Activated T-helper 1 cell treated with Interleukin-2 at 50 U/mL for 16 hours (primary cell): ENCODE results near the gene SPINDOC.
A peak's percentile ranks its signal among the peaks of the same experiment; 100 is the strongest.
"Not testable (repeated sequence)": the region's sequence is repeated elsewhere in the genome, so short reads cannot be mapped to it uniquely, and the experiment has no call there.

Source experiments
- DNase-seq: peaks from one replicate; pipeline ENCODE4 v3.0.0-alpha.2; 2020; ENCODE audit warnings: low read depth

SPINDOC gene

DNA sequence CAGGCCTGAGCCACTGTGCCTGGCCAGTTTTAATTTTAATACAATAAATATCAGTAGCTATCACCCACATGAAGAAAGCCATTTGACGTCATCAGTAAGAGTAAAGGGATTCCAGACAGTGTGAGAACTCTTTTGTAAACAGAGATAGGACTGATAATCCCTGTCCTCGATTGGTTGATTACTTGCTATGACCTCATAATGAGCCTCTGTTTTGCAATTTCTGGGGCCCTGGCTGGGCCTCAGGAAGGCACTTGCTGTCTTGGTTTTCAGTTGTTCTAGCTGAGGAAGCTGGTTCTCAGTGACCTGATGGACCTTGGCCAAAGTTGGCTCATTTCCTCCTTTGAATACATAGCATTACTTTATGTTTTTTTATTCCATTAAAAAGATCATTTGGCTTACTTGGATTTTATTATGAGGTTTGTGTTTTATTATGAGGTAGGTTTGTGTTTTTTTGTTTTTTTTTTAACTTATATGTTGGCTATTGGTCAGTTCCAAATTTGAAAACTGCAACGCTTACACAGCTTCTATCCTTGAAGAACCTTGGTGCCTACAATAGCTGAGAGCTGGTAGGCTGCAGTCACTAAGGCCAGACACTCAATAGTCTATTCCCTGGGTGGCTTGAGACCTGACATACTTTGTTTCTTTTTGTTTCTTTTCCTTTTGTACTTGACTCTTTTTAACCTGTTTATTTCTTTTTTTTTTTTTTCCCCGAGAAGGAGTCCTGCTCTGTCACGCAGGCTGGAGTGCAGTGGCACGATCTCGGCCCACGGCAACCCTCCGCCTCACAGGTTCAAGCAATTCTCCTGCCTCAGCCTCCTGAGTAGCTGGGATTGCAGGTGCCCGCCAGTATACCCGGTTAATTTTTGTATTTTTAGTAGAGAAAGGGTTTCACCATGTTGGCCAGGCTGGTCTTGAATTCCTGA is 45.6 kb downstream of the SPINDOC start:
- no peak for DNase-seq

DNA sequence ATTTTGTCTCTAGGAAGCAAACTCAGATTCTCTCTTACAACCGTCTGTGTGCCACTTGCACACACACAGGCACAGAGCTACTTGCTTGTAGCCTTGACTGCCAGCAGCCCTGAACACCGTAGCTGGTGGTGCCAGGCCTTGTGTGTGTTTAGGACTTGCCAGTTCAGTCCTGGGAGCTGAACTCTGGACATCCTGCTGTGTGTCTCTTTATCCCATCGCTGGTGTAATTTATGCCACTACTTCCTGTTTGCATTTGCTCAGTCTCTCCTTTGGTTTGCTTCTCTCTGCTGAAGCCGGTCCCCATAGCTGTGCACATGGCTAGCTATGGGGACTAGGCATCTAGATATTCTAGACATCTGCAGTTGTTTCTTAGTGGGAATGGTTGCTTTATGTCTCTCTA is 49.7 kb downstream of the SPINDOC start:
- DNase-seq, result no peak

DNA sequence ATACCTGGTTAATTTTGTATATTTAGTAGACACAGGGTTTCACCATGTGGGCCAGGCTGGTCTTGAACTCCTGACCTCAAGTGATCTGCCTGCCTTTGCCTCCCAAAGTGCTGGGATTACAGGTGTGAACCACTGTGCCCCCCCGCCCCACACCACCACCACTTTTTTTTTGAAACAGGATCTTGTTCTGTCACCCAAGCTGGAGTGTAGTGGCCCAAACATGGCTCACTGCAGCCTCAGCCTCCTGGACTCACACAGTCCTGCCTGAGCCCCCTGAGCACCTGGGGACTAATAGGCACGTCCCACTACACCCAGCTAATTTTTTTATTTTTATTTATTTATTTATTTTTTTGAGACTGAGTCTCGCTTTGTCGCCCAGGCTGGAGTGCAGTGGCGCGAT is 50.4 kb downstream of the SPINDOC start:
- not testable (repeated sequence) for DNase-seq

DNA sequence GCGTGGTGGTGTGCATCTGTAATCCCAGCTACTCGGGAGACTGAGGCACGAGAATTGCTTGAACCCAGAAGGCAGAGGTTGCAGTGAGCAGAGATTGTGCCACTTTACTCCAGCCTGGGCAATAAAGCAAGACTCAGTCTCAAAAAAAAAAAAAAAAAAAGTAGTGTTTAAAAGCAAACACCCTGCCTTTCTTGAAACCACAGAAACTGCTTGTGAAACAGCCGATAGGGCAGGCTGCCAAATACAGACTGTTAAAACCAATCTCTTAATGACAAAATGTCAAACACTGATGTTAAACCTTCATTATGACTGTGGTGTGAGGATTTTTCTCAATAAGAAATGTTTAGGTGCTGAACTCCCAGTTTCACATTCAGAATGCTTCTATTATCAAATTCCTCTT is 53.0 kb downstream of the SPINDOC start:
- DNase-seq, result peak; percentile 53

DNA sequence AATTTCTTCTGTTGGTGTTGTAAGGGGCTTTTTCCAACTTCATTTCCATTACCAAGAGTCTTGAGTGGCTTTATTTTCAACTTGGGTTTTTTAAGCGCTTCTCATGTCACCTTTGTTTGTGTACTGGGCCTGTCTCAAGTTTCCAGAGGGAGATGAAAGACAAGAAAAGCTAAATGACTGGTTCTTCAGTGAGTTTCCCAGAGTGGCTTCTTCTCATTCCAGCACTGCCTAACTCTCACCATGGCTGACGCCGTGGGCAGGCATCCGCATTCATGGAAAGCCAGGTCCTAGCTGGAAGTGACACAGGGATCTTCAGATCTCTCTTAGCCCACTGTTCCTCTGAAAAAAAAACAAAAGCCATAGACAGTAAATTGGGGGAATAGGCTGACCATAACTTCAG is 54.3 kb downstream of the SPINDOC start:
- DNase-seq, result no peak

DNA sequence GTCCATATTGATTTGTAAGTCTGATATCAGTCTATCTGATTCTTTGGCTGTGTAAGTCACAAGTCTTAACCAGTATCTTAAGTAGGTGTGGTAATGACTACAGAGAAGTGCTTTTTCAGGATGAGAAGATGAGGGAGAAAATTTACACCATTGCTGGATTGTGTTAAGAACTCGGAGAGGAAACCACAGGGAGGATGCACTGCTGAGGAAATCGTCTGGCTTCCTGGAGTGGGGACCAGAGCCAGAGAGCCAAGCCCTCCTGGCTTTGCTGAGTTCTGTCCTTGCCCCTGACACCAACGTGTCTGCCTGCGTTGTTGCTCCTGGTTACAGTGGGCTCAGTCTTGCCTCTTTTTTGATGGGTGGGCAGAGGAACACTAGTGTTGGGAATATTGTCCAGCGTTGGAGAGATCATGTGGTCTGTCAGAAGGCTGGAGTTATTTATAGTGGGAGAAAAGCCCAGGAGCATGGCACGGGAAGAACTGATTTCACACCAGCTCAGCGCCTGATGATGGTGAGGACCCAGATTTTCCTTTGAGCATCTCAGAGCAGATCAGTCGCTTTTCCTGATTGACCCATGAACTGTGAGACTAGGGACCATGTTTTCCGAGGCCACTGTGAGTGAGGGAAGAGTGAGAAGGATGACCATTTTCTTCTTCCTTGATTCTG is 55.3 kb downstream of the SPINDOC start:
- DNase-seq, result no peak

DNA sequence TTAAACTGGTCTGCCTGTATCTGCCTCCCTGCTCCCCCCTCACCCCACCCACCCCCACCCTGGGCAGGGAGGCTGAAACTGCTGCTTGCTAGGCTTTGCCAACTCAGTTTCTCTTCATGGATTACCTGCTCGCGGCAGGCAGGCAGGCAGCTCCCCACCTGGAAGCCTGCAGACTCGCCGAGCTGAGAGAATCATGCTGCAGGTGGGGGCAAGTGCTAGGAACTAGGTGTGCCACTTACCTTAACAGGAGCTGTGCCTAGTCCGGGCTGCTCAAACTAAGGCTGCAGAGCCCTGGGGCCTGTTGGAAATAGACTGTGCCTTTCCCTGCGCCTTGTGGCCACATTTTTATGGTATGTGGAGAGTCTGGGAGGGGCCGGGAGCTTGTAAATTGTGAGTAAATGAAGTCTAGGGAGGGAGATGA is 55.9 kb downstream of the SPINDOC start:
- no peak for DNase-seq

DNA sequence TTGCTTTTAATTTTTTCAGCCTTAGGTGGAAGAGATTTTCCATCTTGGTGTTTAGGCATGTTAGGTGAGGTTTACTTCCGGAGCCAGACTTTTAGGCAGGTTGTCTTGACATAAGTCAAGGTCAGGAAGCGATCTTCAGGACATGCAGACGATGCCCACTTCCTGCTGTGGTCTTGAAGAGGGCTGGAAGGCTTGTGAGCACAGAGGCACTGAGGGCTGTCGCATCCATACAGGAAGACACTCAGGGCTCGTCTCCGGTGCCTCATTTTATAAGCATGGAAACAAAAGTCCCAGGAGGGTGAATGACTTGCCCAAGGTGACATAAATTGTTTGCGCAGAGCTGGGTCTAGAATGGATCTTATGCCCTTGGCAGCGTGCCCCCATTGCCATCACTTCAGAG is 56.4 kb downstream of the SPINDOC start:
- peak; percentile 30 for DNase-seq

DNA sequence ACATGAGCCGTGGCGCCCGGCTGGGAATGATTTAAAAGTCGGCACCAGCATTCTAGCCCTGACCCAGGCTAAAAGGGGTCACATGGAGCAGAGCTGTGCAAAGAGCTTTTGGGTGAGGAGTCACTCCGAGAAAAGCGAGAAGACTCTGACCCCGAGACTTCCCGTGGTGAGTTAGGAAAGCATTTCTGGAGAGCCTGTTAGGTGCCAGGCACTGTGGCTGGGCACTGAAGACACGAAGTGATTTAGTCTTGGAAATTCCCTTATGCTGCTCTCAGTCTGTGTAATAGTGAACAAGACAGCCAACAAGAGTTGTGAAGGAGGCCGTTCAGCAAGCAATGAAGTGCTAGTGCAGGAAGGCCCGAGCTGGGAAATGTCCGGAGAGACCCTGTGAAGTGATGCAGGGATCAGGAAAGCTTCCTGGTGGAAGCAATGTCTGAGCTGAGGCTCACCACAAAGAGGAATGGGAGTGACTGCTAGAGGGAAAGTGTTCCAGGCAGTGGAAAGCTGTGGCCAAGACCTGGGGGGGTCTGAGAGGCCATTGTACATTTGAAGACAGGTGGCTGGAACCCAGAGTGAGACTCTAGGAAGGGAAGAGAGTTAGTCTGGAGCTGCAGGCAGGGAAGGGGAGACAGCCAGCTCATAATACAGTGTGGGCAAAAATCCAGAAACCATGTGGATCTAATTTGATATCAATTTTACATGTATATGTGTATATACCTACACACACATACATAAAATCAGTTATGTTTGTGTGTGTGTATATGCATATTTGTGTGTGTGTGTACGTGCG is 57.3 kb downstream of the SPINDOC start:
- no peak for DNase-seq

DNA sequence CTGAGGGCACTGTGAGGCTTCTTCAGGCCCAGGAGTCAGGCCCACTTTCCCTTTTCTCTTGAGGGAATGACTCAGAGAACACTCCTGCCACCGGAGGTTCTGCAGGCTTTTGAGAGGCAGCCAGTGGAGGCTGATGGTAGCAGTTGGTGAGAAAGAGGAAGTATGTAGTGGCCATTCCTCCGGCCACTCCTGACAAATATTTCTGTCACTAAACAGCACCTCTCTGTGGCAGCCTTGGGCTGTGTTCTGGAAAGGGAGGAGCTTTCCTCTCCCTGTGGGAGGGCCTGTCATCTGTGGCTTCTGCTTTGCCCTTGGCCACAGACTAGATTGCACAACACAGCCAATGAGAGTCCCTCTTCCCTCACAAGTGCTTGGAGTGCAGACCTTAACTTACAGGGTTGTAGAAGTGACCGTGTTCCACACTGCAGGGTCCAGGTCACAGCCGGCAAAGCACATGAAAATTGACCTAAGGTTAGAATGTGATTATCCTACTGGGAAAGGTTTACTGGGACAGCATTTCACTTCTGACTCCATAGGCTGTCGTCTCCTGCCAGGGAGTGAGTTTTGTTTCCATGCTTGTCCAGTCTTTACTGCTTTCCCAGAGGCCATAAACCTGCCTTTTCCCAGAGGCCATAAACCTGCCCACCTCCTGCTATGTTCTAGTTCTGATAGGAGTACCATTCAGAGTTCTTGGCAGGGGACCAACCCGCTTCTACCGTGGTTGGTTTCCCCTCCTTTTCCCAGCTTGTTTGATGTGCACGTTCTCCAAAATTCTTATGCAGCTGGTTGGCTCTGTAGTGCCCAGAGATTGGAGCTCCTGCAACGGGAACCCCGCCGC is 58.9 kb downstream of the SPINDOC start:
- DNase-seq, result no peak

DNA sequence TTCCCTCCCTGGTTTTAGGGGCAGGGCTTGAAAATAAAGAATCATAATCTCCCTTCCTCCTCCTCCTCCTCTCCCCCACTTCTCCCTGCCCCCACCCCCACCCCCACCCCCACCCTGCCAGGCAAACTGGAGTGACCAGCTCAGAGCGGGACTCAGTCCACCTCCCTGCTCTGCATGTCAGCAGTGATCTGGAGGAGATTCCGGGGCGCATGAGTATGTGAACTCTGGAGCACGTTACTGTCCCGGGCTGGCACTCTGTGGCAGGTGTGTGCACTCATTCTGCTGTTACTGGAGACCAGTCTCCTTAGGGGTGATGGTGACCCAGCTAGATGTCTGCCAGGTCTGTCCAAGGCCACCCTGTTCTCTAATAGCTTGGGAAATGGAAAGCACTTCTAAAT is 59.5 kb downstream of the SPINDOC start:
- DNase-seq, result no peak

DNA sequence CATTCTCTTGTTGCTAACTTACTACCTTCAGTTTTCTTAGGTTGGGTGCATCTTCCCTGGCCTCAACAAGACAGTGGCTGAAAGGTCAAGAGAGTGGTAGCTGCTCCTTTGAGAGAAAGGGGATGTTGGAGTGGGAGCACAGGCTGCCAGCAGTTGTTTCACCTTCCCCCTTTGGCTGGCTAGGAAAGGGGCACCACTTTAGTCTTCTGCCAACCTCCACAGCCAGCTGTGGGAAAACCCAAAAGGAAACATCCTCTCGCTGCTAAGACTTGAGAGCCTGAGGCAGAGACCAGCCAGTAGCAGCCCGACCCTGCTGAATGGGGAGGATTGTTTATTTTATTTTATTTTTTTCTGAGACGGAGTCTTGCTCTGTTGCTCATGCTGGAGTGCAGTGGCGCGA is 60.1 kb downstream of the SPINDOC start:
- no peak for DNase-seq

DNA sequence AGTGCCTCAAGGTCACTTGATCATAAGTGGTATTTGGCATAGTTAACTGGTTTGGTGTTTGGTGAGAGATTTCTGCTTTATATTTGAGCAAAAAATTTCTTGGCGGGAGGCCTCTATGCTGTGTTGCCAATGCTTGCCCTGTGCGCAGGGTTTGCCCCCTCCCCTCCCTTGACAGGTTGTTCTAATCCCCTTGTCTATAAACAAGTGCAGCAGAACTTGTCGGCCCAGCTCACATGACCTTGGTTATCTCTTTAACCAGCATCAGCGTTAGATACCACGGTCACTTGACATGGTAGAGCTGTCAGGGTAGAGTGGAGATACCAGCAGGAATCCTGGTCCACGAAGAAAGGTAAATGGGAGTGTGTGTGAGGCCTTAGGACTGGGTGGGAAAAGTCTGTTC is 61.3 kb downstream of the SPINDOC start:
- no peak for DNase-seq

DNA sequence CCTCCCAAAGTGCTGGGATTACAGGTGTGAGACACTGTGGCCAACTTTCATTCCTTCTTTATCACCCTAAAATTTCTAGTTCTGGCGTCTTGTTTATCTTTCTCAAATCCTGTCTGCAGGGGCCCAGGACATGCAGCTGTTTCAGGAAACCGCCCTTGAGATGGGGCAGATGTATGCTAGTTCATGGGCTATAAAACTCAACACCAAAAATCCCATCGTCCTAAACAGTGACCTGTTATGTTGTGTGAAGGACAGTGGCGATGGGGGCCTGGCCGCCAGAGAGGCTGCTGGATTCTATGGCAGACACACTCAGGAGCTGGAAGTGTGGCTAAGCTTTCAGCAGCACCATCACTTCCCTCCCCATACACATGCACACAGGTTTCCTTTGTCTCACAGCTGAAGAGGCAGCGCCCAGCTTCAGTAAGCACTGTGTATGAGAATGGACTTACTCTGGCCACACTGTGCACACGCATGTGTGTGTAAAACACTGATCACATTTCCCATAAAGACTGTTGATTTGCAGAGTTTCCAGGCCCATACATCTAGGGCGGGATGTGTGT is 62.3 kb downstream of the SPINDOC start:
- no peak for DNase-seq

DNA sequence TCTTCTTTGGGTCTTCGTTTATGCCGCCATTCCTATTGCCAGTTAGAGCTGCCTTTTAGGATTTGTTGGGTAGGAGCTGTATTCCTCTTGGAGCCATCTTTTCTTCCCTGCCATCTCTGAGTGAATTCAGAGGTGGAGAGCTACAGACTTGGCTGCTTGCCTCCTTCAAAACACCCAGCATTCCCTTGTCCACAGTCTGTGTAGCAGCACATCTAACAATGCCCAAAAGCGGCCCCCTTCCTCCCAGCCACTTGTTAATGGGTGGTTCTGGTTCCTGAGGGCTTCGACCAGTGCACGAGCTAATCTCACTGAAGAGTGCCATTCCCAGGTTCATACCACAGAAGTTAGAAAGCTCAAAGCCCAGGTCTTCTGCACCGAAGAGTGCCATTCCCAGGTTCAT is 63.4 kb downstream of the SPINDOC start:
- DNase-seq, result no peak
